ENCODE data around the gene NCEH1.
"Not testable (repeated sequence)": the region's sequence is repeated elsewhere in the genome, so short reads cannot be mapped to it uniquely, and the experiment has no call there.

Gene NCEH1

GRCh38 chr3:172673210-172673679 is 37.6 kb downstream of the NCEH1 start:
- WGBS (ENCODE audit: extremely low coverage, insufficient coverage, low lambda C conversion rate) = no CpG with 5 or more reads among the region's 2 CpGs
- no peaks in the 10 kb centered on the region for H3K27me3 ChIP-seq (ENCODE audit: insufficient read depth, low read length, poor library complexity)

GRCh38 chr3:172669021-172669420 is 41.8 kb downstream of the NCEH1 start:
- Histone ChIP-seq H3K4me1 (ENCODE audit: control insufficient read depth, low read depth, low read length) (no peaks in the 10 kb centered on the region), H3K4me2 (ENCODE audit: low read length) (no peak overlapping the region), H3K18ac (ENCODE audit: low read length) (no peak overlapping the region), H3K36me3 (ENCODE audit: control insufficient read depth, insufficient read depth, low read length) (no peaks in the 10 kb centered on the region), H3K27me3 (ENCODE audit: insufficient read depth, low read length, poor library complexity) (no peaks in the 10 kb centered on the region), H3K56ac (ENCODE audit: low read length) (no peak overlapping the region), H4K8ac (ENCODE audit: low read depth, low read length) (no peak overlapping the region), H3K23ac (ENCODE audit: low read length) (no peak overlapping the region), H2BK5ac (ENCODE audit: low read length) (no peak overlapping the region), H3K9ac (ENCODE audit: low read length) (no peak overlapping the region), H3K79me2 (ENCODE audit: control insufficient read depth, insufficient read depth, low read length) (no peaks in the 10 kb centered on the region), H2BK120ac (ENCODE audit: low read depth, low read length) (no peak overlapping the region), H3K4me3 (ENCODE audit: low read length) (no peak overlapping the region), H2AK5ac (ENCODE audit: low read length) (no peak overlapping the region), H4K5ac (ENCODE audit: low read length) (no peak overlapping the region), H3K27ac (ENCODE audit: low read depth, low read length) (no peak overlapping the region), H2BK15ac (replicated peaks; ENCODE audit: low read depth) (no peak overlapping the region), H3K4ac (ENCODE audit: low read depth, low read length) (no peak overlapping the region), H3K79me1 (ENCODE audit: low read length) (no peaks in the 10 kb centered on the region)
- no peak for DNase-seq
- WGBS (ENCODE audit: extremely low coverage, insufficient coverage, low lambda C conversion rate) = no CpG with 5 or more reads among the region's 4 CpGs

More at GRCh38 chr3:172673210-172673679, 37.6 kb downstream of the NCEH1 start:
- Histone ChIP-seq H3K27ac (ENCODE audit: low read depth, low read length) (no peak overlapping the region), H3K4ac (ENCODE audit: low read depth, low read length) (no peak overlapping the region), H3K23ac (ENCODE audit: low read length) (no peak overlapping the region), H3K36me3 (ENCODE audit: control insufficient read depth, insufficient read depth, low read length) (no peaks in the 10 kb centered on the region), H3K18ac (ENCODE audit: low read length) (no peak overlapping the region), H2BK5ac (ENCODE audit: low read length) (no peak overlapping the region), H3K56ac (ENCODE audit: low read length) (no peak overlapping the region), H3K9ac (ENCODE audit: low read length) (no peak overlapping the region), H4K8ac (ENCODE audit: low read depth, low read length) (no peak overlapping the region), H2BK120ac (ENCODE audit: low read depth, low read length) (no peak overlapping the region), H2AK5ac (ENCODE audit: low read length) (no peak overlapping the region), H3K79me2 (ENCODE audit: control insufficient read depth, insufficient read depth, low read length) (no peaks in the 10 kb centered on the region), H3K4me2 (ENCODE audit: low read length) (no peak overlapping the region), H2BK15ac (replicated peaks; ENCODE audit: low read depth) (no peak overlapping the region), H4K5ac (ENCODE audit: low read length) (no peak overlapping the region), H3K4me3 (ENCODE audit: low read length) (no peak overlapping the region), H3K79me1 (ENCODE audit: low read length) (no peaks in the 10 kb centered on the region), H3K4me1 (ENCODE audit: control insufficient read depth, low read depth, low read length) (no peaks in the 10 kb centered on the region)
- peak; percentile 89 for DNase-seq

- Histone ChIP-seq H3K4me3 (ENCODE audit: low read length) (no peak overlapping the region), H3K56ac (ENCODE audit: low read length) (peak overlapping the region; percentile 0), H3K23ac (ENCODE audit: low read length) (no peak overlapping the region), H3K27ac (ENCODE audit: low read depth, low read length) (no peak overlapping the region), H4K5ac (ENCODE audit: low read length) (no peak overlapping the region), H3K9ac (ENCODE audit: low read length) (no peak overlapping the region), H3K4ac (ENCODE audit: low read depth, low read length) (no peak overlapping the region), H2BK5ac (ENCODE audit: low read length) (no peak overlapping the region), H3K36me3 (ENCODE audit: control insufficient read depth, insufficient read depth, low read length) (no peaks in the 10 kb centered on the region), H4K8ac (ENCODE audit: low read depth, low read length) (no peak overlapping the region), H3K18ac (ENCODE audit: low read length) (no peak overlapping the region), H2BK120ac (ENCODE audit: low read depth, low read length) (no peak overlapping the region), H2BK15ac (replicated peaks; ENCODE audit: low read depth) (no peak overlapping the region), H3K4me2 (ENCODE audit: low read length) (no peak overlapping the region), H3K4me1 (ENCODE audit: control insufficient read depth, low read depth, low read length) (no peaks in the 10 kb centered on the region), H2AK5ac (ENCODE audit: low read length) (no peak overlapping the region), H3K79me1 (ENCODE audit: low read length) (no peaks in the 10 kb centered on the region), H3K27me3 (ENCODE audit: insufficient read depth, low read length, poor library complexity) (no peaks in the 10 kb centered on the region), H3K79me2 (ENCODE audit: control insufficient read depth, insufficient read depth, low read length) (no peaks in the 10 kb centered on the region)
- no CpG with 5 or more reads among the region's 16 CpGs for WGBS (ENCODE audit: extremely low coverage, insufficient coverage, low lambda C conversion rate)
- peak; percentile 93 for DNase-seq
Observed at GRCh38 chr3:172666873-172667694, 43.8 kb downstream of the NCEH1 start.

- no peak overlapping the region for H3K27ac ChIP-seq (ENCODE audit: low read depth, low read length)
Observed at GRCh38 chr3:172666181-172666872, 44.5 kb downstream of the NCEH1 start.

GRCh38 chr3:172665510-172665909 is 45.4 kb downstream of the NCEH1 start:
- not testable (repeated sequence) for H3K9ac ChIP-seq (ENCODE audit: low read length); H2BK120ac ChIP-seq (ENCODE audit: low read depth, low read length); H3K4me3 ChIP-seq (ENCODE audit: low read length); H3K23ac ChIP-seq (ENCODE audit: low read length); H3K79me1 ChIP-seq (ENCODE audit: low read length); H2BK15ac ChIP-seq (replicated peaks; ENCODE audit: low read depth); H3K18ac ChIP-seq (ENCODE audit: low read length); H3K27ac ChIP-seq (ENCODE audit: low read depth, low read length); H2BK5ac ChIP-seq (ENCODE audit: low read length); H3K4ac ChIP-seq (ENCODE audit: low read depth, low read length); H4K5ac ChIP-seq (ENCODE audit: low read length); H3K27me3 ChIP-seq (ENCODE audit: insufficient read depth, low read length, poor library complexity); DNase-seq; H4K8ac ChIP-seq (ENCODE audit: low read depth, low read length); H3K4me1 ChIP-seq (ENCODE audit: control insufficient read depth, low read depth, low read length); H3K79me2 ChIP-seq (ENCODE audit: control insufficient read depth, insufficient read depth, low read length); H2AK5ac ChIP-seq (ENCODE audit: low read length); H3K56ac ChIP-seq (ENCODE audit: low read length); H3K4me2 ChIP-seq (ENCODE audit: low read length); H3K36me3 ChIP-seq (ENCODE audit: control insufficient read depth, insufficient read depth, low read length)
- WGBS (ENCODE audit: extremely low coverage, insufficient coverage, low lambda C conversion rate) = no CpG with 5 or more reads among the region's 9 CpGs

More at GRCh38 chr3:172666181-172666872, 44.5 kb downstream of the NCEH1 start:
- Histone ChIP-seq H3K4me1 (ENCODE audit: control insufficient read depth, low read depth, low read length) (no peaks in the 10 kb centered on the region), H4K8ac (ENCODE audit: low read depth, low read length) (no peak overlapping the region), H2BK5ac (ENCODE audit: low read length) (no peak overlapping the region), H3K18ac (ENCODE audit: low read length) (no peak overlapping the region), H3K9ac (ENCODE audit: low read length) (no peak overlapping the region), H4K5ac (ENCODE audit: low read length) (no peak overlapping the region), H3K36me3 (ENCODE audit: control insufficient read depth, insufficient read depth, low read length) (no peaks in the 10 kb centered on the region), H3K4me2 (ENCODE audit: low read length) (no peak overlapping the region), H2BK120ac (ENCODE audit: low read depth, low read length) (no peak overlapping the region), H2BK15ac (replicated peaks; ENCODE audit: low read depth) (no peak overlapping the region), H3K79me2 (ENCODE audit: control insufficient read depth, insufficient read depth, low read length) (no peaks in the 10 kb centered on the region), H3K27me3 (ENCODE audit: insufficient read depth, low read length, poor library complexity) (no peaks in the 10 kb centered on the region), H2AK5ac (ENCODE audit: low read length) (no peak overlapping the region), H3K56ac (ENCODE audit: low read length) (peak overlapping the region; percentile 0), H3K4me3 (ENCODE audit: low read length) (no peak overlapping the region), H3K79me1 (ENCODE audit: low read length) (no peaks in the 10 kb centered on the region), H3K23ac (ENCODE audit: low read length) (no peak overlapping the region), H3K4ac (ENCODE audit: low read depth, low read length) (no peak overlapping the region)
- no CpG with 5 or more reads among the region's 10 CpGs for WGBS (ENCODE audit: extremely low coverage, insufficient coverage, low lambda C conversion rate)
- DNase-seq = peak; percentile 40

Measured in mesendoderm (in vitro differentiated cells).